Tibial artery (tissue), 4 donors: ENCODE results near the gene MRPL48.

Experiments
- DNase-seq, 2 donors: peaks; one replicate each; pipeline ENCODE4 v3.0.0-alpha.2; 2019
- H3K27ac ChIP-seq, 2 donors: fragments of 200-600 bp; sonication (generic) in 1 of 2; 1 replicate in 1 of 2; 2 replicates in 1 of 2; pipeline ENCODE4 v1.5.1; 2018 to 2019; ENCODE audit warnings: mild to moderate bottlenecking in 1 of 2
- H3K27me3 ChIP-seq, 2 donors: fragments of 200-600 bp; sonication (generic) in 1 of 2; one replicate each; pipeline versions ENCODE4 v1.5.1 to v1.6.0; 2016 to 2019
- H3K36me3 ChIP-seq, 3 donors: fragments of 200-600 bp; sonication (generic) in 2 of 3; one replicate each; pipeline ENCODE4 v1.5.1; 2016 to 2019; ENCODE audit warnings: mild to moderate bottlenecking in 2 of 3
- H3K4me1 ChIP-seq, 4 donors: fragments of 200-600 bp; sonication (generic) in 2 of 4; 1 replicate in 3 of 4; 2 replicates in 1 of 4; pipeline ENCODE4 v1.5.1; 2016 to 2019
- H3K4me3 ChIP-seq, 2 donors: fragments of 200-600 bp; sonication (generic) in 1 of 2; 1 replicate in 1 of 2; 2 replicates in 1 of 2; pipeline ENCODE4 v1.5.1; 2018 to 2019; ENCODE audit warnings: mild to moderate bottlenecking in 2 of 2
- H3K9me3 ChIP-seq, 3 donors: fragments of 200-600 bp; sonication (generic) in 1 of 3; one replicate each; pipeline ENCODE4 v1.5.1; 2016 to 2019
- CTCF ChIP-seq, 2 experiments: fragments of 200-600 bp in 1 of 2; fragments of 450-650 bp in 1 of 2; IDR thresholded peaks; one replicate each; pipeline ENCODE4 v1.5.1; 2017 to 2019; ENCODE audit warnings: antibody characterized with exemption in 2 of 2, mild to moderate bottlenecking in 1 of 2, moderate library complexity in 1 of 2
- intact Hi-C: fragments of 100-400 bp; cut with DNase I; formaldehyde crosslinking; loops from one replicate; pipeline ENCODE4 v1.15.0; 2023; ENCODE audit warnings: low total_unique reads

MRPL48 gene

GRCh38 chr11:73851046-73851764, 63.5 kb downstream of the MRPL48 start:
- H3K4me3 ChIP-seq: no peak overlapping the region
- intact Hi-C loops: no loop called here
- no peaks in the 10 kb centered on the region for H3K9me3 ChIP-seq
- H3K27me3 ChIP-seq: no peaks in the 10 kb centered on the region
- TF ChIP-seq CTCF (IDR thresholded peaks at IDR 0.05): no peak
- peaks cover 5 to 19% (median 14%) of the 10 kb centered on the region in 3 donors for H3K36me3 ChIP-seq
- no peak for DNase-seq
- H3K27ac ChIP-seq: no peak overlapping the region
- H3K4me1 ChIP-seq: no peaks in the 10 kb centered on the region

DNA sequence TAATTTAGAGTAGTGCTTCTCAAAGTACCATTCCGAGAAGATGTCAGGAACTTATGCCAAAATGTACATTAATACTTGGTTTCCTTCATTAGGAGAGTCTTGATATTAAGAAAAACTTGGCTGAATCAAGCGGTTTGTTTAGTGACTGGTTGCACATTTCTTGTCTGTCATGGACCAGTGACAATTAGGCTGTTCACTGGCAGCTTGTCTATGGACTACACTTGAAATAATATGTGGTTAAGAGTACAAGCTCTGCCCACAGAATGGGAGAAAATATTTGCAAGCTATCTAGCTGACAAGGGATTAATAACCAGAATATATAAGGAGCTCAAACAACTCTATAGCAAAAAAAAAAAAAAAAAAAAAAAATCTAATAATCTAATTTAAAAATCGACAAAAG, 64.4 kb downstream of the MRPL48 start:
- DNase-seq: no peak
- H3K36me3 ChIP-seq: peaks cover 5 to 11% (median 11%) of the 10 kb centered on the region in 3 donors
- H3K4me1 ChIP-seq: no peaks in the 10 kb centered on the region
- no peak overlapping the region for H3K4me3 ChIP-seq
- no peaks in the 10 kb centered on the region for H3K27me3 ChIP-seq
- TF ChIP-seq CTCF (IDR thresholded peaks at IDR 0.05): no peak
- H3K9me3 ChIP-seq: no peaks in the 10 kb centered on the region
- intact Hi-C loops: no loop called here
- H3K27ac ChIP-seq: no peak overlapping the region

GRCh38 chr11:73854680-73855079, 67.0 kb downstream of the MRPL48 start:
- DNase-seq: no peak
- Histone ChIP-seq H3K9me3 (no peaks in the 10 kb centered on the region), H3K4me3 (no peak overlapping the region), H3K27ac (no peak overlapping the region), H3K27me3 (no peaks in the 10 kb centered on the region), H3K4me1 (no peaks in the 10 kb centered on the region), H3K36me3 (peaks cover 3 to 11% (median 3%) of the 10 kb centered on the region in 3 donors)
- TF ChIP-seq CTCF (IDR thresholded peaks at IDR 0.05): no peak
- intact Hi-C loops: no loop called here

- no peak for DNase-seq
- H3K4me3 ChIP-seq: no peak overlapping the region
- no peak overlapping the region for H3K27ac ChIP-seq
- peaks cover under 1 to 11% (median 10%) of the 10 kb centered on the region in 3 donors for H3K36me3 ChIP-seq
- no peaks in the 10 kb centered on the region for H3K9me3 ChIP-seq
- H3K27me3 ChIP-seq: no peaks in the 10 kb centered on the region
- no peak for TF ChIP-seq CTCF (IDR thresholded peaks at IDR 0.05)
- intact Hi-C loops: no loop called here
- H3K4me1 ChIP-seq: no peaks in the 10 kb centered on the region
These were observed 68.4 kb downstream of the MRPL48 start for GRCh38 chr11:73856031-73856567.

DNA sequence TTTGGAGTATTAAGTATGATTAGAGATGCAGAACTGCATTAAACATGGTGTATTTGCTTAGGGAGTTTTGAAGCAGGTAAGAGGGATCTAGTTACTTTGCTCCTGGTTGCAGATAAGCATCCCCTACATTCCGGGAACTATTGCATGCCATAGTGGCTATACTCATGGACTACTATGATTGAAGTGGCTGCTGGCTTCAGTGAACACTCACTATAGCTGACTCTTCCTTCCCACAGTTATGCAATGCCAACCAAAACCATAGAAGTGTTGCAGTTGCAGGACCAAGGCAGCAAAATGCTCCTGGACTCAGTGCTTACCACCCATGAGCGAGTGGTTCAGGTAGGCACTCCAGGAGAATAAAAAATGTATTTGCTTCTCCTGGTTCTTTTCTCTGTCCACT, 72.0 kb downstream of the MRPL48 start:
- H3K9me3 ChIP-seq: no peaks in the 10 kb centered on the region
- no peaks in the 10 kb centered on the region for H3K4me1 ChIP-seq
- intact Hi-C loops: no loop called here
- H3K4me3 ChIP-seq: no peak overlapping the region
- no peaks in the 10 kb centered on the region for H3K27me3 ChIP-seq
- no peak for TF ChIP-seq CTCF (IDR thresholded peaks at IDR 0.05)
- DNase-seq: no peak
- H3K27ac ChIP-seq: no peak overlapping the region
- peaks cover 12 to 27% (median 21%) of the 10 kb centered on the region in 3 donors for H3K36me3 ChIP-seq
